ENCODE measurements around the gene NFKBIL1. TPM values are rescaled to one million over a fixed set of nuclear protein-coding genes. Genes with fewer than 3 reads are reported as not detected.

NFKBIL1 gene
- total and polyA plus RNA-seq, 9 of the 15 experiments (the other 6 are each of a cell fraction or from before 2014, with no cell fraction given), result 0.49 to 33.1 (median 7.6) TPM

GRCh38 chr6:31546339-31546957 is 960 bp upstream of the NFKBIL1 start, which contains the start of gene ATP6V1G2 (continued):
- TF ChIP-seq EWSR1 (IDR thresholded peaks at IDR 0.05; ENCODE audit: borderline replicate concordance, low read depth, partially characterized antibody), result no peak
- TF ChIP-seq RERE (CRISPR knock-in tag; IDR thresholded peaks at IDR 0.05; ENCODE audit: borderline replicate concordance), result no peak
- no peak for TF ChIP-seq POLR2A (conservative IDR thresholded peaks at IDR 0.05)
- peak; percentile 79; the same call in 1 of the 2 replicates for TF ChIP-seq HMBOX1 (IDR thresholded peaks at IDR 0.05)
- no peak for TF ChIP-seq MGA (IDR thresholded peaks at IDR 0.05)
- TF ChIP-seq USF2 (CRISPR knock-in tag; IDR thresholded peaks at IDR 0.05), result no peak
- TF ChIP-seq IRF2 (CRISPR knock-in tag; IDR thresholded peaks at IDR 0.05), result no peak
- no peak for TF ChIP-seq CBFB (CRISPR knock-in tag; IDR thresholded peaks at IDR 0.05)
